HG02642 (cell line): Measurements from ENCODE around the gene CUL1.
A peak's percentile ranks its signal among the peaks of the same experiment; 100 is the strongest.

Source experiments
- ATAC-seq: cut with Tn5 transposase; IDR thresholded peaks from one replicate; pipeline ENCODE4 v1.9.1; 2021; ENCODE audit warnings: mild to moderate bottlenecking; ENCODE audit not compliant: unreplicated experiment, poor library complexity

Gene CUL1

GRCh38 chr7:148750442-148751355 is 52.0 kb downstream of the CUL1 start:
- no peak for ATAC-seq

GRCh38 chr7:148753224-148753623 is 54.5 kb downstream of the CUL1 start:
- ATAC-seq: no peak

- no peak for ATAC-seq
Observed at GRCh38 chr7:148754912-148755311, 56.2 kb downstream of the CUL1 start.

DNA sequence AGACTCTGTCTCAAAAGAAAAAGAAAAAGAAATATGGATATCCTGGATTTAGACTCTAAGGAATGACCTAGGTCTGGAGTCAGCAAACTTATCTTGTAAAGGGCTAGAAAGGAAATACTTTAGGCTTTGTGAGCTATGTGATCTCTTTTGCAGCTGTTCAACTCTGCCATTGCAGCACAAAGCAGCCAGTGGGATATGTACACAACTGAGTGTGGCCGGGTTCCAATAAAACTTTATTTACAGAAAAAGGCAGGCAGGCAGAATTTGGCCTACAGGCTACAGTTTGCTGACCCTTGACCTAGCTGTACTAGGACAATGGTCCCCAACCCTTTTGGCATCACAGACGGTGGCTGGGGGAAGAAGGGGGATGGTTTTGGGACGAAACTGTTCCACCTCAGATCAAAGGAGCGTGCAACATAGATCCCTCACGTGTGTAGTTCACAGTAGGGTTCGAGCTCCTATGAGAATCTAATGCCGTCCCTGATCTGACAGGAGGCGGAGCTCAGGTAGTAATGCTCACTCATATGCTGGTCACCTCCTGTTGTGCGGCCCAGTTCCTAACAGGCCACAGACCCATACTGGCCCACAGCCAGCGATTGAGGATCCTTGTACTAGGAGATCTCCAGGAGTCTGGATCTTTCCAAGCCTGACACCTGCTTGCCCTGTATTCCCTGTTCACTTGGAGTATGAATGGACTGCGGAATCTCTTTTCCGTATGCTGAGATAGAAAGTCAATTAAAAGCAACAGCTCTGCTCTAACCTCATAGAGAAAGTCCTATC is 63.0 kb downstream of the CUL1 start:
- no peak for ATAC-seq

- ATAC-seq: no peak
Observed at GRCh38 chr7:148763622-148764021, 64.9 kb downstream of the CUL1 start.

- no peak for ATAC-seq
Observed at GRCh38 chr7:148770004-148770403, 71.3 kb downstream of the CUL1 start.

- no peak for ATAC-seq
Observed at GRCh38 chr7:148772297-148773089, 73.8 kb downstream of the CUL1 start.

GRCh38 chr7:148773334-148773733 is 74.6 kb downstream of the CUL1 start:
- peak; percentile 81 for ATAC-seq

GRCh38 chr7:148774471-148774870 is 75.8 kb downstream of the CUL1 start:
- no peak for ATAC-seq

DNA sequence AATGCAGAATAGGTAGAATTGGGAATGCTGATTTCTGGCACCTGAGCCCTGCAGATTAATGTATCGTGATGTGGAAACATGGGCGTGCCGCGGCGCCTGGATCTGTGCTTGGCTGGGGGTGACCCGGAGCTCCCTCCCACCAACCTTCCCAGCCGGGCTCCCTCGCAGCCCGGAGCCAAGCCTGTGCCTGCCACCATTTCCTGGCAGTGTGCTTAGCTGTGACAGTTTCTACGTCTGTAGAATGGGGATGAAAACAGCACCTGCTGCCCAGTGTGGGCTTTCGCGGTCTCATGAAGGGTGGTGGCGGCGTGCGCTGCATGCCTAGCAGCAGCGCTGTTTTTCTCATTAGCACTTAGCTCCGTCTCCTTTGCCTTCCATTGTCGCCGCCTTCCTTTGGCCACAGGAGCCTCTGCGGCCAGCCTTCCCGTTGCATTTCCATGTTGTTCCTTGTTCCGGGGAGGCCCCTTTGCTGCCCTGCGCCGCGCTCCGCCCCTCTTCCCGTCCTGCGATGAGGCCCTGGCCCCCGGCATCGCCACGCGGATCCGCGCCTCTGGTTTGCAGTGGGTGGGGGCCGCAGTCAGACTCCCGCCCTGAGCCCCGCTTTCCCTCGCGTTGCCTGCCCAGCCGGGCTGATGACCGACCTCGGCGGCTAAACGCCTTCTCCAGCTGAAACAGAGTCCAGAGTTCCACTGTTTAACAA is 84.2 kb downstream of the CUL1 start:
- ATAC-seq: no peak

- no peak for ATAC-seq
Observed at GRCh38 chr7:148783801-148784527, 85.3 kb downstream of the CUL1 start.

DNA sequence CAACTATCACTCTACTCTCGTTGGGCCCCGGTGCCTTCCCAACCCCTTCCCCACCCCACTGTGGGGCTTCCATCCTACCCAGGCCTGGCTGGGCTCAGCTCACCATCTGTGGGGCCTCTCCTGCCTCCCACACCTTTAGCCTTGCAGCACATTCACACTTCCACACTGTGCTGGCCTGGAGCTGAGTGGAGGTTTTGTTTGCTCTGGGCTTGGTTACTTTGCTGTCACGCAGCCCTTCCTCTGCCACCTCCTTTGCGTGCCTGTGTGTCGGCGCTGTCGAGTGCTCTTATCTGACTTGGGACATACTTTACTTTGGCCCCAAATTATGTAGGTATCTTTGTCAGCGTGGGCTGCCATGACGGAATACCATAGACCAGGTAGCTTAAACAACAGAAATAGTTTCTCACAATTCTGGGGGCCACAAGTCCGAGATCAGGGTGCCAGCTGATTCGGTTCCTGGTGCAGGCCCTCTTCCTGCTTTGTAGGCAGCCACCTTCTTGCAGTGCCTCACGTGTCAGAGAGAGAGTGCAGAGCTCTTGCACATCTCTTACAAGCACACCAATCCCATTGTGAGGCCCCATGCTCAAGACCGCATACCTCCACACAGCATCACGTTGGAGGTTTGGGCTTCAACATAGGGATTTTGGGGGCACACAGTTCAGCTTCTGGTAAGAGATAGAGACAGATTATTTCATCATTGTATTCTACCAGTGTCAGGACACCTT is 89.0 kb downstream of the CUL1 start:
- ATAC-seq: no peak

GRCh38 chr7:148789220-148789619 is 90.5 kb downstream of the CUL1 start:
- no peak for ATAC-seq

DNA sequence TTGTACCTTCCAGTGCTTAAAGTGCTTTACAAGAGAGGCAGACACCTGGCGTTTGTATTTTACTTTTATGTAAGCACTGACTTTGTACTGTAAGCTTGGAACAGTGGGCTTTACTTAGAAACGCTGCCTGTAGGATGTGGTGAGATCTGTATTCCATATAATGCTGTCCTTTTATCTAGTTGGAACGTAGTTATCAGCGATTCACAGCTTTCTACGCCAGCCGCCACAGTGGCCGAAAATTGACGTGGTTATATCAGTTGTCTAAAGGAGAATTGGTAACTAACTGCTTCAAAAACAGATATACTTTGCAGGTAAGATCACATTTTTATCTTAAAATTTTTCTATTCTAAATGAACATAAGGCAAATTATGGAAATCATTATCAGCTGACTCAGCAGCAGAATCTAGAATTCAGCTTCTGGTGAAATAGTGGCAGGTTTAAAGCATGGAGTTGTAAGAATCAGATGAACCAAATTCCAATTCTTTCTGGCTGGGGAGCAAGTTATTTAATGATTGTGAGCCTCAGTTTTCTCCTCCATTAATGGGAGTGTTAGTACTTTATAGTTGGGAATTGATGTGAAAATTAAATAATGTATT is 91.5 kb downstream of the CUL1 start:
- ATAC-seq: no peak

DNA sequence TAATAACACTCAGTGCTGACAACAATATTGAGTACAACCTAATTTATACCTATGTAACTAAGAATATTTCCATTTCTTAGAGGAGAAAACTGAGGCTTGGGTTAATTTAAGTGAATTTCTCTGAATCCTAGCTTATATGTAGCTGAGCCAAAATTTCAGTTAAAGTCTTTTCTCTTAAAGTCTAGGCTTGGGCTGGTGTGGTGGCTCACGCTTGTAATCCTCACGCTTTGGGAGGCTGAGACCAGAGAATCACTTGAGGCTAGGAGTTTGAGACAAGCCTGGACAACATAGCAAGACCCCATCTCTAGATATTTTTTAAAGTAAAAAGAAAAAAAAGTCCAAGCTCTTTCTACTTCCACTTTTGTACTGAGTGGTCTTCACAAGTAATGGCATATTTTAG is 92.1 kb downstream of the CUL1 start:
- ATAC-seq: no peak

- ATAC-seq: no peak
Observed at GRCh38 chr7:148791546-148791945, 92.8 kb downstream of the CUL1 start.

GRCh38 chr7:148793590-148793989 is 94.9 kb downstream of the CUL1 start:
- no peak for ATAC-seq

DNA sequence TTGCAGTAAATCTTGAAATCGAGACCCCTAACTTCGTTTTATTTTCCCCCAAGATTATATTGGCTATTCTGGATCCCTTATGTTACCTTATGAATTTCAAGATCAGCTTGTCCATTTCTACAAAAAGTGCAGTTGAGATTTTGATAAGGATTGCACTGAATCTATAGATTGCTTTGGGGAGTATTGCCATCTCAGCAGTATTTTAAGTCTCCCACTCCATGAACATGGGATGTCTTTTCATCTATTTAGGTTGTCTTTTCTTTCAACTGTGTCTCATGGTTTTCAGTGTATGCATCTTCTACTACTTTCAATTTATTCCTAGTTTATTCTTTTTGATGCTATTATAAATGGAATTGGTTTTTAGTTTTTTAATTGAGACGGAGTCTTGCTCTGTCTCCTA is 95.8 kb downstream of the CUL1 start:
- ATAC-seq: no peak
